ENCODE data around the gene PAK5. TPM values are rescaled to one million over a fixed set of nuclear protein-coding genes. Genes with fewer than 3 reads are reported as not detected.

Gene PAK5
- total RNA-seq, 1 donor from 2014 or later, result 0.21 TPM

DNA sequence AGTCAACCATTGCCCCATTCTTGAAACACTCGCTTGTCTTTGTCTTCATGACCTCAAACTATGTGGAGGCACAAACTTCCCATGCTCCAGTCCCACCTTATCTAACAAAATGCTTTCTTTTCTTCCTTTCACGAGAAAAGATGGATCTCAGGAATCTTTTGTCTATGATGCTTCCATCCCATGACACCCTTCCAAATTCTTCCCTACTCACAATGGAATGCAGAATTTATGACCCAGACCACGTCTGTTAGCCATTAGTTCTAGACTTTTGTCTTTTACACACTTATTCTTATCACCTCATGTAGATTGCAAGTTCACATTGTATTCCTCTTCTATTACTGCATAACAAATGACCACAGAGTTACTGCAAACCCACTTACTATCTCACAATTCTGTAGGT lies 348.7 kb downstream of the PAK5 start:
- Histone ChIP-seq H3K36me3 (no peaks in the 10 kb centered on the region), H3K27ac (no peak overlapping the region), H3K4me1 (no peaks in the 10 kb centered on the region), H3K4me3 (no peak overlapping the region), H3K27me3 (ENCODE audit: low read depth) (no peaks in the 10 kb centered on the region), H3K9me3 (no peaks in the 10 kb centered on the region)
- intact Hi-C loops (cut with DNase I), result no loop called here
- no peak for TF ChIP-seq CTCF (IDR thresholded peaks at IDR 0.05)
- DNase-seq (no peak), ATAC-seq (no peak)

- Histone ChIP-seq H3K27ac (no peak overlapping the region), H3K27me3 (ENCODE audit: low read depth) (no peaks in the 10 kb centered on the region), H3K4me1 (no peaks in the 10 kb centered on the region), H3K4me3 (no peak overlapping the region), H3K36me3 (no peaks in the 10 kb centered on the region), H3K9me3 (no peaks in the 10 kb centered on the region)
- intact Hi-C loops (cut with DNase I), result no loop called here
- ATAC-seq, result no peak
- no peak for DNase-seq
- no peak for TF ChIP-seq CTCF (IDR thresholded peaks at IDR 0.05)
Measured at GRCh38 chr20:9488063-9488462, 350.8 kb downstream of the PAK5 start.

Other genes starting within 250 kb of the PAK5 start
- gene ANKEF1, start 195.9 kb upstream of the PAK5 start, total RNA-seq, result 3.8 TPM

Measured in lower lobe of right lung (tissue), 2 donors.